Activated CD8-positive, alpha-beta memory T cell treated with anti-CD3 and anti-CD28 coated beads, Interleukin-2, amount 50 U/mL, for 24 hours (primary cell): ENCODE results near the gene TMEM198.
A peak's percentile ranks its signal among the peaks of the same experiment; 100 is the strongest.

Experiments used
- DNase-seq: peaks from one replicate; pipeline ENCODE4 v3.0.0-alpha.2; 2020; ENCODE audit errors: extremely low read depth

Gene TMEM198

DNA sequence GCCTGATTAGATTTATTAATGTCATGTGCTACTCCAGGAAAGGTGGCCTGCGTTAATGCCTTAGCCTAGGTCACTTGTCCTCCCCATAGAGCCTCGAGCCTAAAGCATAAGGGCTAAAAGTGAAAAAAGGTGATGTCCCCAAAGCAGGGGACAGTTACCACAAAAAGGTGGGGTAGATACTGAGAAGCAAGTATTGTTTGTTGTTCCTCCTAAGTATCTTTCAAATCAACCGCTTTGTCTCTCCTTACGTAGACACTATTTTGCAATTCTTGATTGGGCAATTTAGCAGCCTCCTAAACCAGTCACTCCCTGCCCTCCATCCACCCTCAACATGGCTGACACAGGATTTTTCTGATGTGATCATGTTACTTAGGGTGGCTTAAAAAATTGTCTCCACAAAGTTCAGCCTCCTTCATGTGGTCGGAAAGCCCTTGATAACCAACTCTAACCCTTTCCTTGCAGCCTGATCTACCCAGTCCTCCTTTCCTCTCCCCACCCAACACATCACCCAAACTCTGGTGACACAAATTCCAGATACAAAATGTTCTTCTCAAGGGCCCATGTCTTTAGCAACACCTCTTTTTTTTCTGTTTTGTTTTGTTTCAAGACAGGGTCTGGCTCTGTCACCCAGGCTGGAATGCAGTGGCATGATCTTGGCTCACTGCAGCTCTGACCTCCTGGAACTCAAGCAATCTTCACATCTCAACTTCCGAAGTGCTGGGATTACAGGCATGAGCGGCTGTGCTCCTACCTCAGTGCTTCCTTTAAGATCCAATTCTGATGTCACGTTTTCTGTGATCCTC lies 35.2 kb downstream of the TMEM198 start:
- DNase-seq = no peak

DNA sequence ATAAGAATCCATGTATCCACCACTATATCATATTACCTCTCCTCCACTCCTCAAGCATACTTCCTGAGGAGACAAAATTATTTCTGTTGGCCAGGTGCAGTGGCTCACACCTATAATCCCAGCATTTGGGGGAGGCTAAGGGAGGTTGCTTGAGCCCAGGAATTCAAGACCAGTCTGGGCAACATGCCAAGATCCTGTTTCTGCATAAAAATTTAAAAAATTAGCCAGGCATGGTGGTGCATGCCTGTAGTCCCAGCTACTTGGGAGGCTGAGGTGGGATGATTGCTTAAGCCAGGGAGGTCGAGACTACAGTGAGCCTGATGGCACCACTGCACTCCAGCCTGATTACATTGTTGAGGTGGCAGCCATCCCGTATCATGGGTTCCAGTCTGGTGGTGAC lies 37.5 kb downstream of the TMEM198 start:
- no peak for DNase-seq

DNA sequence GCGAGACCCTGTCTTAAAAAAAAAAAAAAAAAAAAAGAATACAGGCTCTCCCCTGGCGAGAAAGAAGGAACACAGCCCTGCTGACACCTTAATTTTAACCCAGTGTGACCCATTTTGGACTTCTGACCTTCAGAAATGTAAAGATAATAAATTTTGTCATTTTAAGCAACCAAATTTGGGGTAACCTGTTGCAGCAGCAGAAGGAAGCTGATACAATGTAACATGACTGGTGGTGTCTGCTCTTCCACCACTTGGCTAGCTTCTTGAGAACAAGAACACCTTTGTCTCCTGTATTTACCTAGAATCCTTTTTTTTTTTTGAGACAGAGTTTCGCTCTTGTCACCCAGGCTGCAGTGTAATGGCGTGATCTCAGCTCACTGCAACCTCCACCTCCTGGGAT lies 47.3 kb downstream of the TMEM198 start:
- no peak for DNase-seq

DNA sequence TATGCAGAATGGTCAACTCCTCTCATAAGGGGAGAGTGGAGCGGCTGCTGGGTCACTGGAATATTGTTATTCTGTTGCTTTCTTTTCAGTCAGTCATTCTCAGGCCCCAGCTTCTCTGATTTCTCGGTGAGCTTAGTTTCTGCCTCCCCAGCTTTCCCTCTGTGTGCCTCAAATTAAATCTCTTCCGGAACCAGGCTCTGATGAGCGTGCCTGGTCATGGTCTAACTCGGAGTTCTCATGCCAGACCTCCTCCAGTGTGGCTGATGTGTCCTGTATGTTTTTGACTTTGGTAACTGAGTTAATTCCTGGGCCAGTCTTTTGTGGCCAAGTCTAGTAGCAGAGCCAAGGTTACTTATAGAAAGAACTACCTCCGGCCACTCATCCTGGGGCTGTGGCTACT lies 48.9 kb downstream of the TMEM198 start:
- DNase-seq = no peak

DNA sequence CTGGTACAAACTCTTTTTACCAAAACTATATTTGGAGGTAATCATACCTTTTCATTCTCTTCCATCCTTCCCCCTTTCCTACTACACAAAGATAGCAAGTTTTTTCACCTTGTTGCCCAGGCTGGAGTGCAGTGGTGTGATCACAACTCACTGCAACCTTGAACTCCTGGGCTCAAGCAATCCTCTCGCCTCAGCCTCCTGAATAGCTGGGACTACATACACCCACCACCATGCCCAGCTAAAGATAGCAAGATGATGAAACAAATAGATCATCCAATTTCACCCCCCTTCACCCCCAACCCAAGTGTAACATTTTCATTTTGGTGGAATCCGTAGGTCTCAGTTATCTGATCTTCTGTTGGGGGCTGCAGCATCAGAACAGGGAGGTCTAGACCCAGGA lies 49.3 kb downstream of the TMEM198 start:
- no peak for DNase-seq

DNA sequence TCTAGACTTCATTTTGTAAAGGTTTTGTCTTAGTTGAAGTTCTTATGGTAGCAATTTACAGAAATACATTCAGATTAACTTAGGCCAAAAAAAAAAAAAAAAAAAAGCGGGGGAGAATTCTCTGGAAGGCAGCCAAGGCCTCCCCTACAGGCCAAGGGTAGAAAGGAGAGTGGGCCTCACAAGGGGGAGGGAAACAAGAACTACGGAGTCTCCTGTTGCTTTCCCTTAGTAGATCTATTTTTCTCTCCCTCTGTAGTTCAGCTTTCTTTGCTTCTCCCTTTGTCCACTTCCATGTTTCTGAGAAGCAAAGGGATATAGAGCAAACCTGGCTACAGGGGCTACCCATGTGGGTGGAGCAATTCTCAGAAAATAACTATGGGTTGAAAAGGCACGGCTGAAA lies 51.4 kb downstream of the TMEM198 start:
- no peak for DNase-seq

DNA sequence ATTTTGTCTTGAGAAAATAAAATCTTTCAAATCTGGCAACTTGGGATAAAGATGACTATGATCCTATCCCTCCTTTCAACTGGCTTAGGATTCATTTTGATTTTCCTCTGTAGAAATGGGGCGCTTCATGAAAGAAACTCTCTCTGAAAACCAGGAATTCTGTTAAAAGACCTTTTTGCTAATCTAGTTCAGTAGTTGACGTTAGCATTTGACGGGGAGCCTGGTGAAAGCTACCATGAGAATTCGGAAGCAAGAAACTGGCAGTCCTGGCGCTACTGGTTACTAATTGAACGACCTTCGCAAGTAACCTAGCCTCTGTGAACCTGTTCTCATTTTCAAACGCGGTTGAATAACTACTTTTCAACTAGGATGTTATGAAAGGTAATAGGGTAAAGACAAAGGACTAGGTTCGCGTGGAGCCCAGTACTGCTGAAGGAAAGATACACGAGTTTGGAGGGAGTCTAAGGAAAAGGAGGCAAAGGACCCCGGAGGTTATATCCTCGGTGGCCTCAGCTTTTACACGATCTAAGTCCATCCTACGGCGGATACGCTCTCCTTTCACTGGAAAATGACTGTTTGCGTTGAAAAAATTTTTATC lies 53.2 kb downstream of the TMEM198 start:
- DNase-seq = no peak

DNA sequence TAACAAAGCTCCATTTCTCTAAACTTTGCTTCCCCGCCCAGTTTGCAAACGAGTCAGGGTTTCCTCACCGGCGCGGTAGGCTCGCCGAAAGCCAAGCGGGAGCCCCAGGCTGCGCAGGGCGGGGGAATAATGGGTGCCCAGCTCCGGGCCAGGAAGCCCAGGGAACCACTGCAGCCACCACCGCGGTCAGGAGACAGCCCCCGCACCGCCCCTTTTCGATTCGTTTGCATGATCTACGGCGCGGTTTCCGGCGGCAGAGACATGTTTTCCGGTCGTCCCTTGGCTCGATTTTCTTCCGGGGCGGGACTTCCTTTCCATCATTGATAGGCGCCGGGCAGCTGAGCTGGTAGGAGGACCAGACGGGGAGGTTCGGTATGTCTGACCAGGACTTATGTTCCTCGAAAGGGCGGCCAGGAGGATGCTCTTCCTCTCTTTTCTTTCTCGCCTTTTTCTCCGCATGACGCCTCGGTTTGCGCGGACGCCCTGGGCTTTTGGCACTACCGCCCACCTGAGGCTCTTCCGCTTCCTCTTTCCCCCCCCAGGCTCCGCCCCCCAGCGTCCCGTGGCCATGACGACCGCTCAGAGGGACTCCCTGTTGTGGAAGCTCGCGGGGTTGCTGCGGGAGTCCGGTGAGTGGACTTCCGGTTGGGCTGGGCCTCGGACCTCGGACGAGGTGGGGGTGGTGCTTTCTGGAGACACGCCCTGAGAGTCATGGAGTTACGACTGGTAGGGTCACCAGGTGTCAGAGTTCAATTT lies 53.9 kb downstream of the TMEM198 start, which contains the start of gene STK11IP:
TSS of gene STK11IP (plus strand) at position 306 of the 756 bp plus-strand sequence. CDS start at position 569, 263 bp downstream.
- peak; percentile 87 for DNase-seq

DNA sequence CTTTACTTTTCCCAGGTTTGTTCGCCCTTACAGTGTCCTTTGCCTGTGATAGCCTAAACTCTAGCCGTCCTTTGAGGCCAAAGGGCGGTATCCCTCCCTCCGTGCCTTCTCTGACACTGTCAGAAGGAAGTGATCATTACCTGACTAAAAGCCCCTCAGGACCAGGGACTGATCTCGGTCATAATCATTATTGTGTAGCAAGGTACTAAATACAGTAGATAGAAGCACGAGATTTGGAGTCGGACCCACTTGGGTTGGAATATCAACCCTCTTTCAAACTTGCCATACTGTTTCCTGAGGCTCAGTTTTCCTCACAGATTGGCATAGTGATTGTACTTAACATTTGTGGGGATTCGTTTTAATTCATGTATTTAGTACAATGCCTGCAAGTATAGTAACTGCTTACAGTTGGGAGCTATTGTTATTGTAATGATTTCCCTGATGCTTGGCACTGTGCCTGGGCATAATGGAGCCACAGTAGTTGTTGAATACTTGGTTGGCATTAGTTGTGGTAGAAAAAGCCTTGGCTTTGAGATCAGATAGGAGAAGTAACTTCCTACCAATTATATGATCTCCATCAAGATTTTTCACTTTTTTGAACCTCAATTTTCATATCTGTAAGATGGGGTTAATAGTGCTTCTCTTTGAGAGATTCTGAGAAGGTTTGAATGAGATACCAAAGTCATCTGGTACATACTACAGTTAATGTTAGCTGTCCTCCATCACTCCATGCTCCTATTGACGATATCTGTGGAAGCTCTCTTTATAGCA lies 54.7 kb downstream of the TMEM198 start:
- no peak for DNase-seq
